H1 (cell line): ENCODE data around the gene AK8. TPM values are rescaled to one million over a fixed set of nuclear protein-coding genes. Genes with fewer than 3 reads are reported as not detected.

ENCODE experiments used
- CTCF ChIA-PET: fragments of 300-600 bp; sonication (Branson Sonifier 250); formaldehyde crosslinking; loops from one replicate; lab custom pipeline; 2021; ENCODE audit not compliant: partially characterized antibody; lab: Charles Lee
- POLR2A ChIA-PET: fragments of 300-600 bp; sonication (Branson Sonifier 250); formaldehyde crosslinking; loops from one replicate; lab custom pipeline; 2021; ENCODE audit warnings: inconsistent platforms; ENCODE audit not compliant: partially characterized antibody; lab: Charles Lee
- DNase-seq, 2 experiments: peaks; one replicate each; pipeline versions ENCODE4 v3.0.0 to v3.0.0-alpha.2; 2010 to 2022; ENCODE audit warnings: low spot score in 2 of 2, low read depth in 1 of 2, mixed read lengths in 1 of 2
- FAIRE-seq: peaks from 2 replicates; lab custom pipeline; 2011; peaks lifted over from hg19 to GRCh38; lab: Jason Lieb, UNC
- H2AFZ ChIP-seq: 2 replicates; pipeline ENCODE4 v1.8.1; 2012; ENCODE audit warnings: low read length, inconsistent platforms
- H2AK5ac ChIP-seq: 2 replicates; pipeline ENCODE4 v1.6.1; 2013; ENCODE audit warnings: low read depth, low read length
- H2BK120ac ChIP-seq: replicated peaks from 2 replicates; pipeline ENCODE3; 2013; ENCODE audit warnings: low read depth, low read length, inconsistent platforms
- H2BK12ac ChIP-seq: 2 replicates; pipeline ENCODE4 v1.6.1; 2013; ENCODE audit warnings: low read depth, low read length
- H2BK15ac ChIP-seq: 2 replicates; pipeline ENCODE4 v1.6.1; 2013; ENCODE audit warnings: low read length
- H2BK20ac ChIP-seq: 2 replicates; pipeline ENCODE4 v1.6.1; 2013; ENCODE audit warnings: low read length
- H2BK5ac ChIP-seq: 2 replicates; pipeline ENCODE4 v1.6.1; 2013; ENCODE audit warnings: low read depth, low read length
- H3K14ac ChIP-seq: 2 replicates; pipeline ENCODE4 v1.6.1; 2013; ENCODE audit warnings: inconsistent platforms; ENCODE audit not compliant: insufficient read length
- H3K18ac ChIP-seq: 2 replicates; pipeline ENCODE4 v1.6.1; 2013; ENCODE audit warnings: low read length; ENCODE audit errors: extremely low read depth
- H3K23ac ChIP-seq: 2 replicates; pipeline ENCODE4 v1.6.1; 2013; ENCODE audit warnings: inconsistent platforms; ENCODE audit not compliant: insufficient read length
- H3K23me2 ChIP-seq: 2 replicates; pipeline ENCODE4 v1.6.1; 2013; ENCODE audit warnings: low read depth, low read length
- H3K27ac ChIP-seq: 2 replicates; pipeline ENCODE4 v1.6.1; 2011; ENCODE audit warnings: low read depth, low read length, inconsistent platforms
- H3K27me3 ChIP-seq, 4 experiments: replicated peaks in 1 of 4; 1 replicate in 1 of 4; 2 replicates in 3 of 4; pipeline versions ENCODE4 v1.6.1 to v1.8.1; 2011 to 2013; ENCODE audit warnings: low read length in 3 of 4, mild to moderate bottlenecking in 3 of 4, inconsistent platforms in 2 of 4, mixed read lengths in 2 of 4, moderate library complexity in 1 of 4; ENCODE audit not compliant: control insufficient read depth in 3 of 4, insufficient read depth in 3 of 4; ENCODE audit errors: extremely low read depth in 1 of 4
- H3K36me3 ChIP-seq, 4 experiments: 2 replicates each; pipeline versions ENCODE4 v1.6.1 to v1.8.1; 2011 to 2013; ENCODE audit warnings: mild to moderate bottlenecking in 4 of 4, low read length in 3 of 4, moderate library complexity in 2 of 4, control low read depth in 1 of 4, inconsistent platforms in 1 of 4; ENCODE audit not compliant: insufficient read depth in 4 of 4, control insufficient read depth in 2 of 4
- H3K4ac ChIP-seq: replicated peaks from 2 replicates; pipeline ENCODE3; 2013; ENCODE audit warnings: low read length, low read depth, mixed read lengths, inconsistent platforms; ENCODE audit not compliant: insufficient read length
- H3K4me1 ChIP-seq, 4 experiments: replicated peaks in 1 of 4; 1 replicate in 1 of 4; 2 replicates in 3 of 4; pipeline versions ENCODE4 v1.6.1 to v1.8.1; 2011 to 2013; ENCODE audit warnings: low read length in 3 of 4, inconsistent platforms in 2 of 4, mixed read lengths in 1 of 4; ENCODE audit not compliant: insufficient read depth in 4 of 4, control insufficient read depth in 3 of 4
- H3K4me2 ChIP-seq, 2 experiments: 2 replicates each; pipeline versions ENCODE4 v1.6.1 to v1.8.1; 2011 to 2013; ENCODE audit warnings: low read depth in 2 of 2, low read length in 2 of 2, control low read depth in 1 of 2, inconsistent platforms in 1 of 2, mild to moderate bottlenecking in 1 of 2; ENCODE audit not compliant: insufficient read depth in 1 of 2
- H3K4me3 ChIP-seq, 4 experiments: fragments of 200-600, 300-600 bp in 1 of 4; sonication (generic), shearing (Covaris generic), sonication (Bioruptor Twin) in 1 of 4; 2 replicates each; pipeline versions ENCODE4 v1.5.1 to v1.8.1; 2011 to 2016; ENCODE audit warnings: low read length in 4 of 4, low read depth in 3 of 4, control low read depth in 2 of 4, inconsistent platforms in 2 of 4, mild to moderate bottlenecking in 2 of 4, mixed read lengths in 1 of 4, moderate library complexity in 1 of 4; ENCODE audit not compliant: insufficient read depth in 2 of 4; ENCODE audit errors: extremely low read depth in 1 of 4
- H3K56ac ChIP-seq: replicated peaks from 2 replicates; pipeline ENCODE3; 2013; ENCODE audit warnings: low read depth, mild to moderate bottlenecking, mixed read lengths, low read length, inconsistent platforms; ENCODE audit not compliant: insufficient read length
- H3K79me1 ChIP-seq: 2 replicates; pipeline ENCODE4 v1.6.1; 2013; ENCODE audit warnings: low read depth, low read length, control low read depth
- H3K79me2 ChIP-seq, 2 experiments: 2 replicates each; pipeline versions ENCODE4 v1.6.1 to v1.8.1; 2012 to 2013; ENCODE audit warnings: low read length in 2 of 2, mild to moderate bottlenecking in 2 of 2, inconsistent platforms in 1 of 2; ENCODE audit not compliant: insufficient read depth in 2 of 2, control insufficient read depth in 1 of 2
- H3K9ac ChIP-seq, 4 experiments: replicated peaks in 1 of 4; 1 replicate in 1 of 4; 2 replicates in 3 of 4; pipeline versions ENCODE4 v1.6.1 to v1.8.1; 2011 to 2013; ENCODE audit warnings: low read depth in 3 of 4, low read length in 3 of 4, control low read depth in 2 of 4, mild to moderate bottlenecking in 2 of 4, moderate library complexity in 2 of 4, inconsistent platforms in 1 of 4; ENCODE audit errors: extremely low read depth in 1 of 4
- H3K9me3 ChIP-seq, 2 experiments: 2 replicates each; pipeline versions ENCODE4 v1.6.1 to v1.8.1; 2012 to 2013; ENCODE audit warnings: mild to moderate bottlenecking in 2 of 2, moderate library complexity in 2 of 2, control low read depth in 1 of 2, inconsistent platforms in 1 of 2, low read depth in 1 of 2, low read length in 1 of 2, mixed read lengths in 1 of 2; ENCODE audit not compliant: insufficient read depth in 2 of 2
- H4K20me1 ChIP-seq, 2 experiments: replicated peaks in 1 of 2; 2 replicates each; pipeline versions ENCODE3 to v1.8.1; 2011 to 2013; ENCODE audit warnings: inconsistent platforms in 2 of 2, low read length in 2 of 2, mild to moderate bottlenecking in 1 of 2; ENCODE audit not compliant: insufficient read depth in 2 of 2, control insufficient read depth in 1 of 2
- H4K5ac ChIP-seq: 2 replicates; pipeline ENCODE4 v1.6.1; 2013; ENCODE audit warnings: low read length, low read depth, mixed read lengths, inconsistent platforms; ENCODE audit not compliant: insufficient read length
- H4K8ac ChIP-seq: 2 replicates; pipeline ENCODE4 v1.8.0; 2013; ENCODE audit warnings: mild to moderate bottlenecking, moderate library complexity, low read length, inconsistent platforms; ENCODE audit not compliant: insufficient read depth; ENCODE audit errors: extremely low read depth
- H4K91ac ChIP-seq: replicated peaks from 2 replicates; pipeline ENCODE3; 2013; ENCODE audit warnings: low read length, mixed read lengths, inconsistent platforms; ENCODE audit not compliant: insufficient read length
- BRCA1 ChIP-seq: IDR thresholded peaks from 2 replicates; pipeline ENCODE4 v1.6.1; 2012; ENCODE audit warnings: low read depth, low read length, improper control_type of control experiment
- CBX5 ChIP-seq: fragments of 300-800, 300-1000 bp; sonication (generic); IDR thresholded peaks from 2 replicates; pipeline ENCODE4 v1.7.1; 2016; ENCODE audit warnings: antibody characterized with exemption, low read length, low read depth
- CHD1 ChIP-seq: IDR thresholded peaks from 2 replicates; pipeline ENCODE4 v1.6.1; 2012; ENCODE audit warnings: low read depth, low read length, improper control_type of control experiment
- CHD2 ChIP-seq: IDR thresholded peaks from 2 replicates; pipeline ENCODE4 v1.6.1; 2012; ENCODE audit warnings: low read length, improper control_type of control experiment
- EGR1 ChIP-seq: IDR thresholded peaks from 2 replicates; pipeline ENCODE4 v1.6.1; 2011; ENCODE audit warnings: low read depth, low read length, borderline replicate concordance
- KDM1A ChIP-seq: fragments of 200-600, 300-600 bp; sonication (generic); IDR thresholded peaks from 2 replicates; pipeline ENCODE4 v1.7.1; 2016; ENCODE audit warnings: mild to moderate bottlenecking, low read length, borderline replicate concordance
- POLR2A ChIP-seq, 2 experiments: IDR thresholded peaks; 1 replicate in 1 of 2; 2 replicates in 1 of 2; pipeline ENCODE4 v1.6.1; 2011; ENCODE audit warnings: low read depth in 2 of 2, low read length in 2 of 2, mild to moderate bottlenecking in 2 of 2; ENCODE audit errors: control extremely low read depth in 1 of 2
- RFX5 ChIP-seq: IDR thresholded peaks from 2 replicates; pipeline ENCODE4 v1.6.1; 2011; ENCODE audit warnings: low read depth, low read length, improper control_type of control experiment, borderline replicate concordance
- RXRA ChIP-seq: IDR thresholded peaks from 2 replicates; pipeline ENCODE4 v1.6.1; 2011; ENCODE audit warnings: low read depth, mild to moderate bottlenecking, low read length, moderate library complexity; ENCODE audit not compliant: insufficient read depth
- TCF12 ChIP-seq: IDR thresholded peaks from 2 replicates; pipeline ENCODE4 v1.6.1; 2011; ENCODE audit warnings: low read depth, mild to moderate bottlenecking, low read length
- TEAD4 ChIP-seq: IDR thresholded peaks from 2 replicates; pipeline ENCODE4 v1.6.1; 2012; ENCODE audit warnings: low read depth, low read length, inconsistent platforms, mixed read lengths
- YY1 ChIP-seq: IDR thresholded peaks from 2 replicates; pipeline ENCODE4 v1.6.1; 2011; ENCODE audit warnings: low read depth, mild to moderate bottlenecking, low read length
- WGBS, 2 experiments: shearing (Covaris generic) in 1 of 2; methylation state at CpG; one replicate each; pipeline versions ENCODE4 v1.1.6 to v1.1.7; 2013 to 2015; ENCODE audit warnings: low lambda C conversion rate in 2 of 2, mixed read lengths in 2 of 2, inconsistent platforms in 1 of 2, low coverage in 1 of 2, missing lambda C conversion rate in 1 of 2; ENCODE audit not compliant: insufficient replicate concordance in 2 of 2, insufficient coverage in 1 of 2, insufficient read length in 1 of 2; ENCODE audit errors: extremely low coverage in 1 of 2, missing lambda C conversion rate in 1 of 2; 5-methylcytosine and 5-hydroxymethylcytosine counted together
- polyA plus RNA-seq, 7 experiments: library from polyadenylated mRNA; depleted of rRNA in 3 of 7; stranded (reverse) in 5 of 7; unstranded in 2 of 7; fragments of >200 nt in 5 of 7; fragments of 200-250 nt in 2 of 7; gene quantifications; 1 replicate in 5 of 7; 2 replicates in 1 of 7; 4 replicates in 1 of 7; pipeline versions ENCODE4 v1.2.1 to v1.2.3, GENCODE V29; 2011 to 2013; ENCODE audit warnings: missing spikeins in 2 of 7, mixed read lengths in 2 of 7
- total RNA-seq: library from RNA; stranded (reverse); fragmentation: NEBNext Ultra II Directional; extraction: Animal tissue kit (Norgen Biotek cat#: 25700); gene quantifications from 2 replicates; pipeline ENCODE4 v1.2.1, GENCODE V29; 2021

Gene AK8
- total and polyA plus RNA-seq, 2 of the 8 experiments (the other 6 are each of a cell fraction or from before 2014, with no cell fraction given) = 0.35 to 0.48 TPM

DNA sequence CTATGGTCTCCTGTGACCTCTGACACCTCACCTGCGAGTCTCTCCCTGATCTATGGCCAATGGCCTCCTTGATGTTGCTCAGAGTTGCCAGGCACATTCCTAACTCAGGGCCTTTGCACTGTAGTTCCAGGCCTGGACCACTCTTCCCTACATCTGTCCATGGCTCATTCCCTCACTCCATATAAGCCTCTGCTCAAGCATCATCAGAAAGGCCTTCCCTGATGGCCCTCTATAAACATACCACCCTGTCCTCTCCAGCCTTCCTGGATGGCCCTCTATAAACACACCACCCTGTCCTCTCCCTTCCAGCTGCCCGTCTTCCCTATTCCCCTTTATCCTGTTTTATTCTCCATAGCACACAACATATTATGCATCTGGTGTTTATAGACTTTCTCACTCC, 105.0 kb downstream of the AK8 start:
- Histone ChIP-seq H3K18ac (no peak overlapping the region), H3K27ac (no peak overlapping the region), H4K8ac (no peak overlapping the region), H2AFZ (no peak overlapping the region), H3K4me1 (peaks cover 0 to 9% (median 7%) of the 10 kb centered on the region in 4 experiments; a peak in 4 of 7 replicates), H3K23me2 (peaks cover 16% of the 10 kb centered on the region), H3K4ac (no peak overlapping the region), H2BK120ac (no peak overlapping the region), H3K4me3 (no peak overlapping the region), H3K27me3 (peaks cover 0 to 8% (median 3%) of the 10 kb centered on the region in 4 experiments; a peak in 2 of 7 replicates), H2BK20ac (no peak overlapping the region), H4K20me1 (no peaks in the 10 kb centered on the region), H4K91ac (no peak overlapping the region), H4K5ac (no peak overlapping the region), H3K23ac (no peak overlapping the region), H2BK15ac (no peak overlapping the region), H2BK5ac (no peak overlapping the region), H3K4me2 (no peak overlapping the region), H3K79me2 (no peaks in the 10 kb centered on the region), H3K9ac (no peak overlapping the region), H2AK5ac (no peak overlapping the region), H3K56ac (no peak overlapping the region), H3K14ac (no peak overlapping the region), H2BK12ac (no peak overlapping the region), H3K9me3 (no peaks in the 10 kb centered on the region), H3K36me3 (no peaks in the 10 kb centered on the region), H3K79me1 (no peaks in the 10 kb centered on the region)
- CTCF ChIA-PET = no interaction called here
- POLR2A ChIA-PET = no interaction called here
- FAIRE-seq = no peak
- TF ChIP-seq CHD2 (no peak), RFX5 (no peak), EGR1 (no peak), BRCA1 (no peak), POLR2A (IDR thresholded peaks at IDR 0.05; ENCODE audit: control extremely low read depth in 1 of 2, low read depth in 2 of 2, low read length in 2 of 2) (no peak), YY1 (no peak), CBX5 (no peak), TCF12 (no peak), KDM1A (no peak), TEAD4 (no peak), CHD1 (no peak), RXRA (no peak)
- WGBS, 2 experiments = 84% methylated on average over 2 of the region's 2 CpGs; no CpG with 5 or more reads in 1 of the 2 experiments
- DNase-seq = no peak
